Activated CD4-positive, CD25-positive, alpha-beta regulatory T cell (primary cell): ENCODE data around the gene SLC6A7.

Experiments
- DNase-seq, 4 experiments: peaks; one replicate each; lab custom pipeline; 2025; lab: John Stamatoyannopoulos, UW

SLC6A7 gene

GRCh38 chr5:150189728-150190502, at the start of gene SLC6A7:
TSS of gene SLC6A7 (plus strand) at chr5:150190062. CDS start at chr5:150190328, 266 bp downstream.
- no peak for DNase-seq

DNA sequence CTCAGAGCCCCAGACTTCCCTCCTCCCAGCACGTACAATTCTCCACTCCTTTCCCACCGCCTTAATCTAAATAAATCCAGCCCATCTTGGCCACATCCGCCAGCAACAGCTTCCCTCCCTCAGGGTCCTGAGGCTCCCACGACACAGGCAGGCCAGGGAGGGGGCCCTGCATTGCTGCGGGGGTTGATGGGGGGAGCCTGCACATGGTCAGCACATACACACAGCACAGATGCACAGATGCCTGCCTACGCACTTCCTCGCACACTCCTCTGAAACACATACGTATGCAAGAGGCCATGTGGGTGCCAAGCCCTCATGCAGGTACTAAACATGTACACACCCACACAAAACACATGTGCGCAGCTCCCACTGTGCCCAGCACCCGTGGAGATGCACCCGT, 49.0 kb upstream of the SLC6A7 start:
- no peak for DNase-seq

DNA sequence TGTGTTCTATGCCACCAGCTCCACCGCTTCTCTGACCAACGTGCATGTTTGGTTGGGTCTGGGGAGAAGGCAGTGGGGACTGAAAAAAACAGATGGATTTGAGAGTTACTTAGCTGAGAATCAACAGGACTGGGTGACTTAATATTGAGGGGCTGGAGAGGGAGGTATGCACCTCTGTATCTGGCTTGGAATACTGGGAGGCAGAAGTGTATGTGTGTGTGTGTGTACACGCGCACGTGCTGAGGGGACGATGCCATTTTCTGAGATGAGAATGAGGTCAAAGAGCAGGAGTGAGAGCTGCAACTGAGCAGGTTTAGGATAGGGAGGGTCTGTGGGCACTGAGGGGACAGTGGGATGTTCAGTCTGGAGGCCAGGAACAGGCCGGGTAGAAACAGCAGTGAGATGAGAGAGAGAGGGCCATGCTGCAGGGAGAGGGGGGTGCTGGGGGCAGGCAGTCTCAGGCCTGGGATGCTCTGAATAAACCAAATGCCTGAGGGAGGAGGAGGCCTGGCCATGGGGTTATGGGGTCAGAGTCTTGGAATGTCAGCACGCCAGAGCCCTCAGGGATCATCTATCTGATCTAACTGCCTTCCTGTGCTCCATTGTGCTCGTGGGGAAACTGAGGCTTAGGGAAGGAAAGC, 48.2 kb upstream of the SLC6A7 start:
- no peak for DNase-seq

DNA sequence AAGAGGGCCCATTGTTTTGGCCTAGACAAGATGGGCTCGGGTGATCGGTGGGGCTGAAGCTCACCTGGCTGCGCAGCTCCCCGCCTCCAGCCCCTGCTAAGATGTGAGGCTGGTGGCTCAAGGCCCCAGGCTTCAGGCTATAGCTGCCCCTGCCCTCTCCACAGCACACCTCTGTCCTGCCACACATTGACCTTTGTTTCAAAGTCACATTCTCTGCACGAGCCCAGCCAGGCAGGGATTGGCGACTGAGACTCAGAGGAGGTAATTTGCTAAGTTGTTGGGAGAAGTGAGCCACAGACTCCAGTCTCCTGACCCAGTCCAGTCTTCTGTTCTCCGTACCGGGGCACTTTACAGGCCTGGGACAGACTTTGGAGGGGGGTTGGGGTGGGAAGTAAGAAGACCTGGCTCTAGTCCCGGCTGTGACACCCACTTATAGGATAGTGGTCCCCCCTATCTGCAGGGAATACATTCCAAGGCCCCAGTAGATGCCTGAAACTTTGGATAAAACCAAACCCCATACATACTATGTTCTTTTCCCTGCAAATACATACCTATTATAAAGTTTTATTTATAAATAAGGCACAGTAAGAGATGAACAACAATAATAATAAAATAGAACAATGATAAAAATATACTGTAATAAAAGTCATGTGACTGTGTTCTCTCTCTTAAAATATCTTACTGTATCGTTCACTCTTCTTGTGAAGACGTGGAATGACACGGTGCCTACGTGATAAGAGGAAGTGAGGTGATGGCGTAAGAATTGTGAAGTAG, 47.5 kb upstream of the SLC6A7 start:
- no peak for DNase-seq

DNA sequence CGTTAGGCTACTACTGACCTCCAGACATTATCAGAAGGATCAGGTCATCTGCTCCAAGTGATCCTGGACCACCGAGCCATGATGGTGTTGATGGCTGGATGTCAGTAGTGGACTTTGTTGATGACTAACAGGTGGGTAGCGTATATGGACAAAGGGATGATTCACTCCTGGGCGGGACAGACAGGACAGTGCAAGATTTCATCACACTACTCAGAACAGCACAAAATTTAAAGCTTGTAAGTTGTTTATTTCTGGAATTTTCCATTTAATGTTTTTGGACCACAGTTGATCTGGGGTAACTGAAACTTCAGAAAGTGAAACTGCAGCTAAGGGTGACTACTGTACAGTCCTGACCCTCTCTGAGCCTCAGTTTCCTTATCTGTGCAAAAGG, 46.9 kb upstream of the SLC6A7 start:
- no peak for DNase-seq

GRCh38 chr5:150143350-150144245, 46.3 kb upstream of the SLC6A7 start:
- DNase-seq, result no peak

- no peak for DNase-seq
Measured at GRCh38 chr5:150144246-150144801, 45.5 kb upstream of the SLC6A7 start.

DNA sequence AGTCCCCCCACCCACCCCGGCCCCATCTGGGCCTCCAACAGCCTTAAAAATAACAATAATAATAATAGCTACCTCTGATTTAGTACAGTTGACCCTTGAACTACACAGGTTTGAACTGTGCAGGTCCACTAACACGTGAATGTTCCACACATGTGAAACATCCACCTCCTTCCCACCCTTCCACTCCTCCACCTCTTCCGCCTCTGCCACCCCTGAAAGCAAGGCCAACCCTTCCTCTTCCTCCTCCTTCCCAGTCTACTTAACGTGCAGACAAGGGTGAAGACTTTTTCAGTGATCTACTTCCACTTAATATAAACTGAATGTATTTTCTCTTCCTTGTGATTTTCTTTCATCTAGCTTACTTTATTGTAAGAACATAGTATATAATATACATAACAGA, 45.0 kb upstream of the SLC6A7 start:
- no peak for DNase-seq

DNA sequence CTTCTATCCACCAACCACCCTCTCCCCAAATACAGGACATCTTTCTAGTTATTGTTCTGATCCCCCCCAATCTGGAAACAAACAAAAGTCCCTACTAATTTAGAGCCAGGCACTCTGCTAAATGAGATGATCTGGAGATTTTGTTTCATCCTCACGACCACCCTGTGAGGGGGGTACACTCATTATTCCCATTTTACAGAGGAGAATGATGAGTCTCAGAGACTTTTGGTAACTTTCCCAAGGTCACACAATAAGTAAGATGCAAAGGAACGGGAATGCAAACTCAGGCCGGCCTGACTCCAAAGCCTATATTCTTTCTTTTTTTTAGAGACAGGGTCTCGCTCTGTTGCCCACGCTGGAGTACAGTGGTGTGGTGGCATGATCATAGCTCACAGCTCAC, 43.6 kb upstream of the SLC6A7 start:
- DNase-seq, result no peak

- DNase-seq, result no peak
Measured at GRCh38 chr5:150146862-150147601, 42.8 kb upstream of the SLC6A7 start.

DNA sequence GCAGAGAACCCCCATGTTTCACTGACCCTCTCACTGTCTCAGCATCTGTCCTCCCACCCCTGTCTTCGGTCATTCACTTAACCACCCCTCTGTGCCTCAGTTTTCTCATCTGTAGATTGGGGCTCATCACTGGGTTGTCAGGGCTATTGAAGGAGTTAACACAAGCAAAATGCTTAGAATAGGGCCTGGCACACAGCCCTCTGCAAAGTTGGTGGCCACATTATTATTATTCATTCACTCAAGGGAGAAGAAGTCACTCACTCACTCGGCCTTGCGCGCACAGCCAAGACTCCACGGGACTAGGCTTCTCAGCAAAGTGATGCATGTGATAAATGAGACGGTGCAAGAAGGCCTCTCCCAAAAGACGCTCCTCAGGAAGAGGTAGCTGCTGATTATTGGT, 42.2 kb upstream of the SLC6A7 start:
- DNase-seq, result no peak

DNA sequence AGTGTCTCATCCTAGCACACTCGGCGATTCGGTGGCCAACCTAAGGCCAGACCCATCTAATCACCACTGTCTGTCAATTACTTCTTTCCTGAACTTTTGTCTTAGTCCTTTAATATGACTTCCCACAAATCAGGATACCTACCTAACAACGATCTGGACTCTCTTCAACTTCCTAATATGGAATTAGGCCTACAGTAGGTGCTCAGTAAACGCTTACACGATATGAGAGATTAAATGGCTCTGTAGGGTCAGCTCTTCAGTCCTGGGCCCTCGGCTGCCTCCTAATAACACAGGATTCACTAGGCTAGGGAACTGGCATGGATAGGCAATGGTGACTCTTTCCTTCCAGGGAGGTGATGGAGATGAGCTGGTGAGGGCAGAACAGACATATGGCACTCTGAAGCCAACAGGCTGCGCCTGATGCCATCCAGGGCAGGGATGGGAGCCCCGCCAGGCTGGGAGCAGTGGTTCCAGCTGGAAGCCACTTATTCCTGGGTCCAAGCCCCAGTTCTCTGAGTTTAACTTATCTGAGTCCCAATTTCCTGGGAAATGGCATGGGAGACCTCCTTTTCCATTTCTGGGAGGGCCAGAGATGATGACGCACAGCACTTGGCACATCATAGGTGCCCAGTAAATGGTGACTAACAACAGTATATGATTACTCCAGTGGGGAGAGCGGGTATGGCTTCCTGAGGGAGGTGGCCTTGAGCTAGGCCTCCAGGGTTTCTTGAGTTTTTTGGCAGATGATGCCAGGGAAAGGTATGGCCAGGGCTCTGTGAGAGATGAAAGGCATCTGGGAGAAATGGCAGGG, 41.5 kb upstream of the SLC6A7 start:
- no peak for DNase-seq

- DNase-seq, result no peak
Measured at GRCh38 chr5:150149618-150150017, 40.2 kb upstream of the SLC6A7 start.

- no peak for DNase-seq
Measured at GRCh38 chr5:150152636-150153462, 37.0 kb upstream of the SLC6A7 start.

GRCh38 chr5:150153483-150153882, 36.4 kb upstream of the SLC6A7 start:
- DNase-seq, result no peak

- no peak for DNase-seq
Measured at GRCh38 chr5:150153957-150154617, 35.8 kb upstream of the SLC6A7 start.

GRCh38 chr5:150154618-150155128, 35.2 kb upstream of the SLC6A7 start:
- no peak for DNase-seq
